ENCODE measurements around the gene HNF1A.

HNF1A gene

DNA sequence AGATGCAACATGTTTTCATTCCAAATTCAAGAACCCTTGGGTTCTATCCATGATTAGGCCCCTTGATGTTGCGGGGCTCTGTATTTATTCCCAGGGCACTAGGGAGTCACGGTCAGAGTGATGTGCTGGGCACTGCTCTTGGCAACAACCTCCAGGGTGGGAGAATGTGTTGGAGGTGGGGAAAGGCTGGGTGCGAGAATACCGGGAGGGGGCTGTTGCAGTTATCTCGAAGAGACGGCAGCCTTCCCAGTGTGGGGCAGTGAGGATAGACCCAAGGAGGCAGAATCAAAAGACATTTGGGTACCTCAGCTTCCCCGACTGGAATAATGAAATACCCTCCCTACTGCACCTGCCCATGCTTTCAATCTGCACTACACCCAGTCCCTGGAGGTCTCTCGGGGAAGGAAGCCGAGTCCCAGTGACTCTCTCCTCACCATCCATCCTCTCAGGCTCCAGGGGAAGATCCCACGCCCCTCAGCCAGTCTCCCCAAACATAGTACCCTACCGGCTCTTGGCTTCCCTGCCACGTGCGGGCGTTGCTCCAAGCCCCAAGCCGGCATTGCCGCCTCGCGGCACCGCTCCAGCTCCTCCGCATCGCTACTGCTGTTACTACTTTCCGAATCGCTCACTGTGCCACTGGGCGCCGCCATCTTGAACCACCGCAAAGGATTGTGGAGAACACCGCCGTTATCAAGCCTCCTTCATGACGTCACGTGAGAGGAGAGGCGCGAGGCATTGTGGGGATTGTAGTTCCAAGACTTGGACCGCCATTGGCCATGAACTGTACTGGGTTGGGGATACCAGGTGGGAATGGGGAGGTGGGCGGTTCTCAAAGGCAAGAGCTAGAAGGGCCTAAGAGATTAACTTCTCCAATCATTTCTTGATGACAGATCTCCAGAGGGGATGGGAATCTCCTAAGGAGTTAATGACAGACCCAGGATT, 37.8 kb downstream of the HNF1A start, which contains the start of gene C12orf43:
Gene C12orf43, minus strand, starts transcription at position 663 of the 942 bp plus-strand sequence. Its CDS starts 13 bp downstream, at position 650.
- TF ChIP-seq, protein P1, sequence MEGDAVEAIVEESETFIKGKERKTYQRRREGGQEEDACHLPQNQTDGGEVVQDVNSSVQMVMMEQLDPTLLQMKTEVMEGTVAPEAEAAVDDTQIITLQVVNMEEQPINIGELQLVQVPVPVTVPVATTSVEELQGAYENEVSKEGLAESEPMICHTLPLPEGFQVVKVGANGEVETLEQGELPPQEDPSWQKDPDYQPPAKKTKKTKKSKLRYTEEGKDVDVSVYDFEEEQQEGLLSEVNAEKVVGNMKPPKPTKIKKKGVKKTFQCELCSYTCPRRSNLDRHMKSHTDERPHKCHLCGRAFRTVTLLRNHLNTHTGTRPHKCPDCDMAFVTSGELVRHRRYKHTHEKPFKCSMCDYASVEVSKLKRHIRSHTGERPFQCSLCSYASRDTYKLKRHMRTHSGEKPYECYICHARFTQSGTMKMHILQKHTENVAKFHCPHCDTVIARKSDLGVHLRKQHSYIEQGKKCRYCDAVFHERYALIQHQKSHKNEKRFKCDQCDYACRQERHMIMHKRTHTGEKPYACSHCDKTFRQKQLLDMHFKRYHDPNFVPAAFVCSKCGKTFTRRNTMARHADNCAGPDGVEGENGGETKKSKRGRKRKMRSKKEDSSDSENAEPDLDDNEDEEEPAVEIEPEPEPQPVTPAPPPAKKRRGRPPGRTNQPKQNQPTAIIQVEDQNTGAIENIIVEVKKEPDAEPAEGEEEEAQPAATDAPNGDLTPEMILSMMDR (conservative IDR thresholded peaks at IDR 0.05) = no peak
- H3K27ac ChIP-seq = peak within 1 kb of the TSS; percentile 66

DNA sequence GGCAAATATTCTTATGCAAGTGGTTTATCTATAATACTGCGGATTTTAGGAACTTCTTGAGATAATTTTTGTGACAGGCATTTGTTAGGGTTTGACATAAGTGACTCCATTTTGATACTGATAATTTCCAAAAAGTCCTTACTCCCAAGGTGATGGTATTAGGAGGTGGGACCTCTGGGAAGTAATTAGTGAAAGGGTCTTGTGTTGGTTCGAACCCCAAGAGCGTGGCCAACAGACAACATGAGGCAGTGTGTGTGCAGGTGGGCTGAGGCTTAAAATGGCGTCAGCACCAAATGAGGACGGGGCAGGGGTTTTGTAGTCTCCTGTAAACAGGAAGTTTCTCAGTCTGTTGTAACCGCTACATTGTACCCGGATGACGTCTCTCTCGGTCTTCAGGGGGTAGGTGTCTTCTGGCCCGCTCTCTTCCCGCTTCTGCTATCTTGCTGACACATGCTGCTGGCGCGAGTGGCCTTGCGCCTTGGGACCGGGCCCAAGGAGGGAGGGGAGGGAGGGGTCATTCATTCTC, 39.7 kb downstream of the HNF1A start:
- TF ChIP-seq, protein P1 (conservative IDR thresholded peaks at IDR 0.05) = no peak
- H3K27ac ChIP-seq = no peak overlapping the region

DNA sequence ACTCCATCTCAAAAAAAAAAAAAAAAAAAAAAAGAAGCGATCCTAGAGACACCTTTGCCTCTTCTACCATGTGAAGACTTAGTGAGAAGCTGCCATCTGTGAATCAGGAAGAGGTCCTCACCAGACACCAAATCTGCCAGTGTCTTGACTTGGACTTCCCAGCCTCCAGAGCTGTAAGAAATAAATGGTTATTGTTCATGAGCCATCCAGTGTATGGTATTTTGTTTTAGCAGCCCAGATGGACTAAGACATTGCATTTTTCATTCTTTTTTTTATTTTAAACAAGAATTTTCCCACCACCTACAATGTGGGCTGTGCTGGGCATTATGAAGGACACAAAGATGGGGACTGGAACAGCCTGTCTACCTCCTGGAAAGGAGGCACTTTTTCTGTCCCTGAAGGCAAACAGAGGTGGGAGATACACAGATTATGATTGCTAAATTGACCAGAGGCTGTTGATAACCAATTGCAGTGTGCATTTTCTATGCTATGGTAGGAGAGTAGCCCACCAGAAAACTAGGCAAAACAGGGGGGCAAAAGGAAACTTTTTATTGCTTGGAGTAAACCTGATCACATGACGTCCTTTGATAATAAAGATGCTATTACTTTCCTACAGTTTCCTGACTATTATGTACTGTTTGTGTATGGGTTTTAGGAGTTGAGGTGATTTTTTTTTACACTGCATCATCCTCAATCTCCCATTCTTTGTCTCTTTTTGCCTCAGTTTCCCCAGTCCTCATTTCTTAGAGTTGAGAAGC, 40.7 kb downstream of the HNF1A start:
- TF ChIP-seq, protein P1 (conservative IDR thresholded peaks at IDR 0.05) = no peak
- no peak overlapping the region for H3K27ac ChIP-seq

DNA sequence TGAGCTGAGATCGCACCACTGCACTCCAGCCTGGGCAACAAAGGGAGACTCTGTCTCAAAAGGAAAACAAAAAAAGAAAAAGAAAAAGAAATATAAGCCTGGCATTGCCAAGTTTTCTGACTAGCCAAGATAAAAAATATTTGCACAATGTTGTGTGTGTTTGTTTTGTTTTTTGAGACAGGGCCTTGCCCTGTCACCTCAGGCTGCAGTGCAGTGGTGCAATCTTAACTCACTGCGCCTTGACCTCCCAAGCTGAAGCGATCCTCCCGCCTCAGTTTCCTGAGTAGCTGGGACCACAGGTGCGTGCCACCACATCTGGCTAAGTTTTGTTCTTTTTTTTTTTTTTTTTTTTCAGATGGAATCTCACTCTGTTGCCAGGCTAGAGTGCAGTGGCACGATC, 43.4 kb downstream of the HNF1A start:
- TF ChIP-seq, protein P1 (conservative IDR thresholded peaks at IDR 0.05) = no peak
- no peak overlapping the region for H3K27ac ChIP-seq

DNA sequence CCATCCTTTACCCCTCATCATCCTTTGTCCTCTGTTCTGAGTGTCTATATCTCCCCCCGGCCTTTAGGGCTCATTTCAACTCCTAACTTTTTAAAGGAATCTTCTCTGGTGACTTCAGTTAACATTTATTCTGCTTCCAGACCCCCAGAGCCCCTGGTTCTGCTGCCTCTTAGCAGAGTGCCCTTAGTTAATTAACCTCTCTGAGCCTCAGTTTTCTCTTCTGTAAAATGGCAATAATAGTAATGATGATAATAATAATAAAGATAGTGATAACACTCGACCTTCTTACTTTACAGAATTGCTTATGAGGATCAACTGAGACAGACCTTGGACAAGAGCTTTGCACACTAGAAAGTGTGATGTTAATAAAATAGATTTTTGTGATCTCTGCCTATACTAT, 44.4 kb downstream of the HNF1A start:
- H3K27ac ChIP-seq = no peak overlapping the region
- TF ChIP-seq, protein P1 (conservative IDR thresholded peaks at IDR 0.05) = no peak

DNA sequence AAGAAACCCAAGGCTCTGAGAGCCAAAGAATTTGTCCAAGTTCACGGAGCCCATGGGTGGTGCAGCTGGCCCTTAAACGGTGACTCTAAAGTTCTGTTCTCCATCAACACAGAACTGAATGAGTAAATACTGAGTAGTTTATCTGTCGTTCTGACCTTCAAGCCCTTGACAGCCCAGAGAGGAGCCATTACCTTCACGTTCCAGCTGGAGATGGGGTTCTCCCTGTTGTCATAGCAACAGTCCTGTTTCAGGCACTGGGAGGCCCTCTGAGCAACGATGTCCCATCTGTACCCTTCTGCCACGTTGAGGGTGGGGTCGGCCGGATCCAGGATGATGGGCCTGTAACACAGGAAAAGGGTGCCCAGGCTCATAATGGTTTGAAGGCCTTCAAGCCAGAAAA, 45.5 kb downstream of the HNF1A start:
- TF ChIP-seq, protein P1 (conservative IDR thresholded peaks at IDR 0.05) = no peak
- H3K27ac ChIP-seq = no peak overlapping the region

Measured in VCaP (cell line).